GM12872 (cell line): ENCODE results near the gene EHD1.
A peak's percentile ranks its signal among the peaks of the same experiment; 100 is the strongest.

Experiments used
- TF ChIP-seq, protein P1 (sequence below): IDR thresholded peaks from 3 replicates; pipeline ENCODE4 v1.5.1; 2011; ENCODE audit warnings: low read depth, mild to moderate bottlenecking, low read length, moderate library complexity; ENCODE audit not compliant: insufficient read depth

The EHD1 gene

GRCh38 chr11:64869571-64870175 is 8.7 kb downstream of the EHD1 start:
- TF ChIP-seq, protein P1, sequence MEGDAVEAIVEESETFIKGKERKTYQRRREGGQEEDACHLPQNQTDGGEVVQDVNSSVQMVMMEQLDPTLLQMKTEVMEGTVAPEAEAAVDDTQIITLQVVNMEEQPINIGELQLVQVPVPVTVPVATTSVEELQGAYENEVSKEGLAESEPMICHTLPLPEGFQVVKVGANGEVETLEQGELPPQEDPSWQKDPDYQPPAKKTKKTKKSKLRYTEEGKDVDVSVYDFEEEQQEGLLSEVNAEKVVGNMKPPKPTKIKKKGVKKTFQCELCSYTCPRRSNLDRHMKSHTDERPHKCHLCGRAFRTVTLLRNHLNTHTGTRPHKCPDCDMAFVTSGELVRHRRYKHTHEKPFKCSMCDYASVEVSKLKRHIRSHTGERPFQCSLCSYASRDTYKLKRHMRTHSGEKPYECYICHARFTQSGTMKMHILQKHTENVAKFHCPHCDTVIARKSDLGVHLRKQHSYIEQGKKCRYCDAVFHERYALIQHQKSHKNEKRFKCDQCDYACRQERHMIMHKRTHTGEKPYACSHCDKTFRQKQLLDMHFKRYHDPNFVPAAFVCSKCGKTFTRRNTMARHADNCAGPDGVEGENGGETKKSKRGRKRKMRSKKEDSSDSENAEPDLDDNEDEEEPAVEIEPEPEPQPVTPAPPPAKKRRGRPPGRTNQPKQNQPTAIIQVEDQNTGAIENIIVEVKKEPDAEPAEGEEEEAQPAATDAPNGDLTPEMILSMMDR, result peak; percentile 66

GRCh38 chr11:64868904-64869570 is 9.4 kb downstream of the EHD1 start:
- TF ChIP-seq, protein P1, result no peak

DNA sequence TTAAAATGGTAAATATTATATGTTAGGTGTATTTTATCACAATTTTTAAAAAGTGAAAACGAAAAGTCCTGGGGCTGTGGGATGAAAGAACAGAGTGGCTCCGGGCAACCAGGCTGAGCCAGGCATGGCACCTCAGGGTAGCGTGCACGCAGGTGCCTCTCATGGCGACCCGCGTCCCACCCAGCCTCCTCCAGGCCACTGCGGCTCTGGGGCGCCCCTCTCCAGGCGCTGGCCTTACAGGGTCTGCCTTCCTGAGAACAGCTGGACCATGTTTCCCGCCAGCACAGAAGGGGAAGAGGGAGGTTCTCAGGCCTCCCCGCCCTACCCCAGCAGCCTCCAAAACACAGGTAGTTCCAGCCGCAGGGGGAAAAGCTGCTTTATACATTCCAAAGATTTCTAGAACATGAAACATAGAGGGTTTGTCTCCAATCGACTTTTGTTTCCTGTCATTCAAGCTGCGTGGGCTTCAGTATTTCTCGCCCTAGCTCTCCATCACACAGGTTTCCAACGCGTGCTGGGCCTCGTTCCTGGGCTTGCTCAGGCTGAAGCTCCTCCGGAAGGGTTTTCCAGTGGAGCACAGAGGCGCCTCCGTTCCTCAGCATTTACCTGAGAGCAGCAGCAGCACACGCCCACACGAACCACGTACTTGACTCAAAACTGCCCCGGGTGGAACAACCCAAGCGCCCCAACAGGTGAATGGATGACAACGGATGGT is 10.5 kb downstream of the EHD1 start:
- TF ChIP-seq, protein P1, result no peak

DNA sequence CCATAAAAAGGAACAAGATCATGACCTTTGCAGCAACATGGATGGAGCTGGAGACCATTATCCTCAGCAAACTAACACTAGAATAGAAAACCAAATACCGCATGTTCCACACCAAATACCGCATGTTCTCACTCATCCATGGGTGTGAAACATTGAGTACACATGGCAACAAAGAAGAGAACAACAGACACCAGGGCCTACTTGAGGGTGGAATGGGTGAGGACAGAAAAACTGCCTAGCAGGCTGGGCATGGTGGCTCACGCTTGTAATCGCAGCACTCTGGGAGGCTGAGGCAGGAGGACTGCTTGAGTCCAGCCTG is 12.3 kb downstream of the EHD1 start:
- TF ChIP-seq, protein P1, result no peak

GRCh38 chr11:64865286-64866172 is 12.9 kb downstream of the EHD1 start:
- TF ChIP-seq, protein P1, result no peak

GRCh38 chr11:64864473-64865285 is 13.7 kb downstream of the EHD1 start:
- TF ChIP-seq, protein P1, result no peak
